Fibroblast of lung (primary cell): ENCODE results near the gene ZNF385B. TPM values are rescaled to one million over a fixed set of nuclear protein-coding genes. Genes with fewer than 3 reads are reported as not detected.
"Not testable (repeated sequence)": the region's sequence is repeated elsewhere in the genome, so short reads cannot be mapped to it uniquely, and the experiment has no call there.

Experiments
- DNase-seq, 2 donors: peaks; one replicate each; pipeline versions ENCODE4 v3.0.0 to v3.0.0-alpha.2; 2010; ENCODE audit warnings: low read depth in 2 of 2
- H2AFZ ChIP-seq: 2 replicates; pipeline ENCODE4 v1.5.1; 2012; ENCODE audit warnings: low read length, control low read depth, inconsistent platforms
- H3K27ac ChIP-seq: 2 replicates; pipeline ENCODE4 v1.5.1; 2011; ENCODE audit warnings: low read length, control low read depth; ENCODE audit not compliant: insufficient read depth
- H3K27me3 ChIP-seq: 2 replicates; pipeline ENCODE4 v1.5.1; 2011; ENCODE audit warnings: mild to moderate bottlenecking, low read length; ENCODE audit not compliant: control insufficient read depth, insufficient read depth
- H3K36me3 ChIP-seq: 2 replicates; pipeline ENCODE4 v1.5.1; 2011; ENCODE audit warnings: low read length; ENCODE audit not compliant: control insufficient read depth, insufficient read depth
- H3K4me1 ChIP-seq: 2 replicates; pipeline ENCODE4 v1.5.1; 2011; ENCODE audit warnings: low read length; ENCODE audit not compliant: control insufficient read depth, insufficient read depth; ENCODE audit errors: extremely low read depth
- H3K4me2 ChIP-seq: 2 replicates; pipeline ENCODE4 v1.5.1; 2011; ENCODE audit warnings: low read length, control low read depth; ENCODE audit not compliant: insufficient read depth; ENCODE audit errors: extremely low read depth
- H3K4me3 ChIP-seq, 4 experiments: fragments of 200-600 bp in 1 of 4; sonication (generic) in 1 of 4; replicated peaks in 1 of 4; 2 replicates each; pipeline ENCODE4 v1.5.1; 2011 to 2016; ENCODE audit warnings: low read length in 4 of 4, low read depth in 3 of 4, mild to moderate bottlenecking in 3 of 4, control low read depth in 2 of 4, inconsistent platforms in 1 of 4, mixed read lengths in 1 of 4; ENCODE audit not compliant: insufficient read depth in 1 of 4; ENCODE audit errors: control extremely low read depth in 1 of 4
- H3K79me2 ChIP-seq: 2 replicates; pipeline ENCODE4 v1.5.1; 2012; ENCODE audit warnings: mild to moderate bottlenecking, low read length, inconsistent platforms; ENCODE audit not compliant: control insufficient read depth, insufficient read depth
- H3K9ac ChIP-seq: 2 replicates; pipeline ENCODE4 v1.5.1; 2011; ENCODE audit warnings: mild to moderate bottlenecking, low read length, control low read depth; ENCODE audit not compliant: insufficient read depth
- H3K9me3 ChIP-seq: 2 replicates; pipeline ENCODE4 v1.5.1; 2012; ENCODE audit warnings: low read depth, low read length; ENCODE audit not compliant: control insufficient read depth, insufficient read depth
- H4K20me1 ChIP-seq: 2 replicates; pipeline ENCODE4 v1.5.1; 2011; ENCODE audit warnings: low read length; ENCODE audit not compliant: control insufficient read depth, insufficient read depth; ENCODE audit errors: extremely low read depth
- EZH2 ChIP-seq: IDR thresholded peaks from 2 replicates; pipeline ENCODE4 v1.5.1; 2012; ENCODE audit warnings: low read length, control low read depth, mild to moderate bottlenecking; ENCODE audit errors: missing control alignments
- polyA plus RNA-seq, 2 donors: library from polyadenylated mRNA; depleted of rRNA in 1 of 2; stranded (reverse) in 1 of 2; unstranded in 1 of 2; fragments of >200 nt; gene quantifications; 2 replicates each; pipeline ENCODE4 v1.2.1, GENCODE V29; 2011 to 2012; ENCODE audit warnings: missing spikeins in 1 of 2
- total RNA-seq: library from RNA; depleted of rRNA; stranded (reverse); fragments of >200 nt; gene quantifications from 2 replicates; pipeline ENCODE4 v1.2.1, GENCODE V29; 2014
- TF ChIP-seq, protein P1 (sequence below), 2 donors: IDR thresholded peaks in 1 of 2; conservative IDR thresholded peaks in 1 of 2; 1 replicate in 1 of 2; 2 replicates in 1 of 2; pipeline ENCODE4 v1.5.1; 2011 to 2012; ENCODE audit warnings: low read length in 2 of 2, control low read depth in 1 of 2, inconsistent platforms in 1 of 2, low read depth in 1 of 2, mild to moderate bottlenecking in 1 of 2

The ZNF385B gene
- total and polyA plus RNA-seq, 2 donors (not counting 1 experiment from before 2014, with no cell fraction given) = 0.06 TPM; not detected in 1

DNA sequence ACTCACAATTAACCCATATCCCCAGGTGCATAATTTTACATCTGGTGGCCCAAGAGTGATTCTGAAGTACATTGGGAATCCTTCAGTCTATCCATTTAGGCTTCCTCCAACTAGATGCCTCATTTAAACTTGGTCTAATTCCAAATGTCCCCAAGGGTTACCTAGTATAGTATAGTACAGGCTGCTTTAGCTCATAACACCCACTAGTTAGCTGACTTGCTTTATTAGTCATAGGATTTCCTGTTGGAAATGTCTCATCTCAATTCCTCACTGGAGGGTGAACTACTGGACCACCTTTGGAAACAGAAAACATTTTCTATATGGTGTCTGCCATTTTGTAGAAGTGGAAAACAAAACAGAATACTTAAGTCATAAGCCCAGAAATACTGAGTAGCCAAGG, 394.3 kb downstream of the ZNF385B start:
- no peak overlapping the region for H3K4me2 ChIP-seq
- H3K79me2 ChIP-seq = no peaks in the 10 kb centered on the region
- no peaks in the 10 kb centered on the region for H3K9me3 ChIP-seq
- TF ChIP-seq, protein P1, sequence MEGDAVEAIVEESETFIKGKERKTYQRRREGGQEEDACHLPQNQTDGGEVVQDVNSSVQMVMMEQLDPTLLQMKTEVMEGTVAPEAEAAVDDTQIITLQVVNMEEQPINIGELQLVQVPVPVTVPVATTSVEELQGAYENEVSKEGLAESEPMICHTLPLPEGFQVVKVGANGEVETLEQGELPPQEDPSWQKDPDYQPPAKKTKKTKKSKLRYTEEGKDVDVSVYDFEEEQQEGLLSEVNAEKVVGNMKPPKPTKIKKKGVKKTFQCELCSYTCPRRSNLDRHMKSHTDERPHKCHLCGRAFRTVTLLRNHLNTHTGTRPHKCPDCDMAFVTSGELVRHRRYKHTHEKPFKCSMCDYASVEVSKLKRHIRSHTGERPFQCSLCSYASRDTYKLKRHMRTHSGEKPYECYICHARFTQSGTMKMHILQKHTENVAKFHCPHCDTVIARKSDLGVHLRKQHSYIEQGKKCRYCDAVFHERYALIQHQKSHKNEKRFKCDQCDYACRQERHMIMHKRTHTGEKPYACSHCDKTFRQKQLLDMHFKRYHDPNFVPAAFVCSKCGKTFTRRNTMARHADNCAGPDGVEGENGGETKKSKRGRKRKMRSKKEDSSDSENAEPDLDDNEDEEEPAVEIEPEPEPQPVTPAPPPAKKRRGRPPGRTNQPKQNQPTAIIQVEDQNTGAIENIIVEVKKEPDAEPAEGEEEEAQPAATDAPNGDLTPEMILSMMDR (conservative IDR thresholded peaks at IDR 0.05 in 1 of 2, IDR thresholded peaks at IDR 0.05 in 1 of 2; ENCODE audit: low read depth in 1 of 2, low read length in 2 of 2) = no peak
- TF ChIP-seq EZH2 = no peak
- H3K9ac ChIP-seq = no peak overlapping the region
- DNase-seq = peak in 1 of 2 donors; percentile 41
- H4K20me1 ChIP-seq = no peaks in the 10 kb centered on the region
- H3K27me3 ChIP-seq = no peaks in the 10 kb centered on the region
- no peak overlapping the region for H2AFZ ChIP-seq
- no peaks in the 10 kb centered on the region for H3K36me3 ChIP-seq
- no peaks in the 10 kb centered on the region for H3K4me1 ChIP-seq
- H3K4me3 ChIP-seq = no peak overlapping the region
- H3K27ac ChIP-seq = no peak overlapping the region

DNA sequence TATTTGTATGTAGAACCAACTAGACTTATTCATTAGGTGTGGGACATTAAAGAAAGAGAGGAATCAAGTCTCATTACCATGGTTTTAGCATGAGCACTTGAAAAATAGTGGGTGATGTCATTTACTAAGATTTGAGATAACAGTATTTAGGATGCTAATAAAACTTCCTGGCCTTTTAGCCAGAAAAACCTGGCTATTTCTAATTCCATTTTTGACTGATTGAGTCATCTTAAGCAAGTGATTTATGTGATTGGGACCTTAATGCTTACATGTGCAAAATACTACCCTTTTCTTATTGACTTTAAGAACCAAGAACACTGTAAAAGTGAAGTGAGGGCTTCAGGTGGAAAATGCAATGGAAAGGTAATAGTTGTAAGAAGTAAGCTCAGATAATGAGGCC, 400.0 kb downstream of the ZNF385B start:
- Histone ChIP-seq H3K4me3 (no peak overlapping the region), H3K4me2 (no peak overlapping the region), H3K27me3 (no peaks in the 10 kb centered on the region), H4K20me1 (no peaks in the 10 kb centered on the region), H3K36me3 (no peaks in the 10 kb centered on the region), H3K4me1 (peaks cover 2% of the 10 kb centered on the region), H2AFZ (no peak overlapping the region), H3K9ac (no peak overlapping the region), H3K27ac (no peak overlapping the region), H3K9me3 (peaks cover 3% of the 10 kb centered on the region), H3K79me2 (no peaks in the 10 kb centered on the region)
- no peak for TF ChIP-seq EZH2
- TF ChIP-seq, protein P1 (conservative IDR thresholded peaks at IDR 0.05 in 1 of 2, IDR thresholded peaks at IDR 0.05 in 1 of 2; ENCODE audit: low read depth in 1 of 2, low read length in 2 of 2) = no peak
- DNase-seq = peak in 1 of 2 donors; percentile 34

DNA sequence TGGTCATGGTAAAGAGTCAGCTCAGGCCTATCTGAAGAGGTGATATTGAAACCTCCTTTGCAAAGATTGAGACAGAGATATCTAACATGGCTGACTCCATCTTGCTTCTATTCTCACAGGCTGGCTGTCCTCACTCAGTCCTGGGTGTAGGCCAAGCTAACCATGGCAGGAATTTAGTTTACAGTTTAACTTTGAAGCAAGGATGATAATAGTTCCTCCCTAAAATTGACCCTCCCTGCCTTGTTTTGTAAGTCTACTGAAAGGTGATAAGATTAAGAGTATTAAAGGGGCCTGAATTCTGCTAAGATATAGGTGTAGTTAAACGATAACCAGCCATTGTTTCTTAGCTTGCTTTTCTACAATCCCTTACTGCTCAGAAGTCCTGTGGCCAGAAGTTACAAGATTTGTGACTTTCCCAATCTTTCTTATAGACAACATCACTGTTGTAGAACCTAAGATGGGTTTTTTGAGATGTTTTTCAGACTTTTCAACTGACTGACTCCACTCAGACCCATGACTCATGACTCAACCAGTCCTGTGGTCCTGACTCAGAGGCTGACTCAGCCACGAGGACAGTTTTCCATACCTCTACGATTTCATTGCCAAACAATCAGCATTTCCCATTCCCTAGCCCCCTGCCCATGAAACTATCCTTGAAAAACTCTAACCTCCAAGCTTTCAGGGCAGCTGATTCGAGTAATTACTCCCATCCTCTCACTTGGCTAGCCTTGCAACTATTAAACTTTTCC, 401.1 kb downstream of the ZNF385B start:
- H4K20me1 ChIP-seq = no peaks in the 10 kb centered on the region
- H3K4me3 ChIP-seq = no peak overlapping the region
- peak; percentile 95 to 96 for DNase-seq
- peak overlapping the region; percentile 86 for H3K27ac ChIP-seq
- TF ChIP-seq EZH2 = no peak
- TF ChIP-seq, protein P1 (conservative IDR thresholded peaks at IDR 0.05 in 1 of 2, IDR thresholded peaks at IDR 0.05 in 1 of 2; ENCODE audit: low read depth in 1 of 2, low read length in 2 of 2) = no peak
- H3K4me1 ChIP-seq = peaks cover 4% of the 10 kb centered on the region
- no peaks in the 10 kb centered on the region for H3K36me3 ChIP-seq
- no peaks in the 10 kb centered on the region for H3K27me3 ChIP-seq
- peak overlapping the region; percentile 21 for H3K9ac ChIP-seq
- peak overlapping the region; percentile 56 for H2AFZ ChIP-seq
- H3K9me3 ChIP-seq = peaks cover 3% of the 10 kb centered on the region
- no peak overlapping the region for H3K4me2 ChIP-seq
- H3K79me2 ChIP-seq = no peaks in the 10 kb centered on the region

DNA sequence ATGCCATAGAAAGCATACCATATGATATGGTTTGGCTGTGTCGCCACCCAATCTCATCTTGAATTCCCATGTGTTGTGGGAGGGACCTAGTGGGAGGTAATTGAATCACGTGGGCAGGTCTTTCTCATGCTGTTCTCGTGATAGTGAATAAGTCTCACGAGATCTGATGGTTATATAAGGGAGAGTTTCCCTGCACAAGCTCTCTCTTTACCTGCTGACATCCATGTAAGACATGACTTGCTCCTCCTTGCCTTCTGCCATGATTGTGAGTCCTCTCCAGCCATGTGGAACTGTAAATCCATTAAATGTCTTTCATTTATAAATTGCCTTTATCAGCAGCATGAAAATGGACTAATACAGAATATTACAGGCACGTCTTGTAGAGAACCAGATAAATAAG, 403.3 kb downstream of the ZNF385B start:
- H3K27me3 ChIP-seq, H3K4me2 ChIP-seq, H3K27ac ChIP-seq, H3K4me3 ChIP-seq, H3K36me3 ChIP-seq, H3K9me3 ChIP-seq, DNase-seq, H3K4me1 ChIP-seq, H2AFZ ChIP-seq, H4K20me1 ChIP-seq, H3K9ac ChIP-seq, H3K79me2 ChIP-seq: not testable (repeated sequence)
